CD14-positive monocyte (primary cell): ENCODE results near the gene DNAJC1. TPM values are rescaled to one million over a fixed set of nuclear protein-coding genes. Genes with fewer than 3 reads are reported as not detected.
"Not testable (repeated sequence)": the region's sequence is repeated elsewhere in the genome, so short reads cannot be mapped to it uniquely, and the experiment has no call there.

Experiments
- DNase-seq, 3 donors: peaks; one replicate each; pipeline ENCODE4 v3.0.0-alpha.2; 2011 to 2022
- H2AFZ ChIP-seq: 2 replicates; pipeline ENCODE4 v1.6.0; 2012; ENCODE audit warnings: mild to moderate bottlenecking, low read depth, low read length, inconsistent platforms; ENCODE audit not compliant: insufficient read depth, poor library complexity, severe bottlenecking
- H3K27ac ChIP-seq, 2 donors: 1 replicate in 1 of 2; 2 replicates in 1 of 2; pipeline ENCODE4 v1.5.1; 2012 to 2013; ENCODE audit warnings: low read length in 2 of 2, control low read depth in 1 of 2, inconsistent platforms in 1 of 2, low read depth in 1 of 2, mild to moderate bottlenecking in 1 of 2
- H3K27me3 ChIP-seq, 2 donors: one replicate each; pipeline versions ENCODE4 v1.6.0 to v1.6.1; 2011 to 2013; ENCODE audit warnings: low read length in 2 of 2; ENCODE audit not compliant: control insufficient read depth in 2 of 2, insufficient read depth in 2 of 2
- H3K36me3 ChIP-seq, 2 donors: replicated peaks in 1 of 2; 1 replicate in 1 of 2; 2 replicates in 1 of 2; pipeline versions ENCODE4 v1.5.1 to v1.6.1; 2012 to 2013; ENCODE audit warnings: low read length in 2 of 2, control low read depth in 1 of 2, inconsistent platforms in 1 of 2, mild to moderate bottlenecking in 1 of 2; ENCODE audit not compliant: insufficient read depth in 2 of 2, control insufficient read depth in 1 of 2
- H3K4me1 ChIP-seq, 2 donors: 1 replicate in 1 of 2; 2 replicates in 1 of 2; pipeline versions ENCODE4 v1.5.1 to v1.6.1; 2012 to 2013; ENCODE audit warnings: low read length in 2 of 2, control low read depth in 1 of 2, inconsistent platforms in 1 of 2, mild to moderate bottlenecking in 1 of 2, moderate library complexity in 1 of 2; ENCODE audit not compliant: insufficient read depth in 2 of 2, control insufficient read depth in 1 of 2
- H3K4me2 ChIP-seq: replicated peaks from 2 replicates; pipeline ENCODE3; 2012; ENCODE audit warnings: low read length, moderate library complexity, mild to moderate bottlenecking; ENCODE audit not compliant: poor library complexity, severe bottlenecking; ENCODE audit errors: extremely low read depth
- H3K4me3 ChIP-seq, 3 experiments: fragments of 200-600 bp in 1 of 3; sonication (generic) in 1 of 3; replicated peaks in 1 of 3; 1 replicate in 2 of 3; 2 replicates in 1 of 3; pipeline ENCODE4 v1.5.1; 2011 to 2013; ENCODE audit warnings: low read length in 3 of 3, mild to moderate bottlenecking in 3 of 3, control low read depth in 2 of 3, low read depth in 2 of 3, inconsistent platforms in 1 of 3, moderate library complexity in 1 of 3
- H3K79me2 ChIP-seq: 2 replicates; pipeline ENCODE4 v1.6.0; 2012; ENCODE audit warnings: mild to moderate bottlenecking, control low read depth, inconsistent platforms, low read length, moderate library complexity; ENCODE audit not compliant: insufficient read depth
- H3K9ac ChIP-seq: 2 replicates; pipeline ENCODE4 v1.6.0; 2017; ENCODE audit warnings: low read length, mild to moderate bottlenecking; ENCODE audit not compliant: insufficient read depth, poor library complexity, severe bottlenecking
- H3K9me3 ChIP-seq, 2 donors: replicated peaks in 1 of 2; 1 replicate in 1 of 2; 2 replicates in 1 of 2; pipeline versions ENCODE4 v1.5.1 to v1.6.1; 2012 to 2013; ENCODE audit warnings: low read length in 2 of 2, control low read depth in 1 of 2; ENCODE audit not compliant: control insufficient read depth in 1 of 2, insufficient read depth in 1 of 2
- H4K20me1 ChIP-seq: 2 replicates; pipeline ENCODE4 v1.6.0; 2012; ENCODE audit warnings: mild to moderate bottlenecking, low read length, control low read depth, moderate library complexity; ENCODE audit not compliant: insufficient read depth
- H3K27ac Mint-ChIP-seq, 7 donors: one replicate each; pipeline ENCODE4 v1.8.0; 2020; ENCODE audit warnings: mild to moderate bottlenecking in 7 of 7, mixed read lengths in 7 of 7, moderate library complexity in 6 of 7, inconsistent platforms in 2 of 7
- H3K27me3 Mint-ChIP-seq, 3 donors: one replicate each; pipeline ENCODE4 v1.8.0; 2021 to 2022; ENCODE audit warnings: low read depth in 3 of 3, mild to moderate bottlenecking in 3 of 3, mixed read lengths in 3 of 3, moderate library complexity in 3 of 3, inconsistent platforms in 1 of 3
- H3K36me3 Mint-ChIP-seq, 2 donors: one replicate each; pipeline ENCODE4 v1.8.0; 2020; ENCODE audit warnings: mixed read lengths in 2 of 2, inconsistent platforms in 1 of 2, mild to moderate bottlenecking in 1 of 2
- H3K4me1 Mint-ChIP-seq: one replicate; pipeline ENCODE4 v1.8.0; 2020; ENCODE audit warnings: mild to moderate bottlenecking, mixed read lengths
- H3K4me3 Mint-ChIP-seq, 2 donors: one replicate each; pipeline ENCODE4 v1.8.0; 2020; ENCODE audit warnings: mild to moderate bottlenecking in 2 of 2, mixed read lengths in 2 of 2, moderate library complexity in 1 of 2
- H3K9me3 Mint-ChIP-seq, 7 donors: one replicate each; pipeline ENCODE4 v1.8.0; 2020 to 2022; ENCODE audit warnings: mixed read lengths in 7 of 7, mild to moderate bottlenecking in 6 of 7, moderate library complexity in 6 of 7, inconsistent platforms in 2 of 7
- CTCF ChIP-seq: fragments of 200-600 bp; IDR thresholded peaks from one replicate; pipeline ENCODE4 v1.8.0; 2022; ENCODE audit warnings: antibody characterized with exemption, mild to moderate bottlenecking
- WGBS: methylation state at CpG from one replicate; pipeline ENCODE4 v1.1.5; 2013; ENCODE audit warnings: missing lambda C conversion rate; ENCODE audit not compliant: insufficient coverage; 5-methylcytosine and 5-hydroxymethylcytosine counted together
- intact Hi-C, 2 donors: fragments of 100-400 bp; cut with micrococcal nuclease; formaldehyde crosslinking; loops; one replicate each; pipeline versions ENCODE4 v1.15.0 to v1.15.1; 2023
- polyA plus RNA-seq, 3 donors: library from polyadenylated mRNA; depleted of rRNA in 1 of 3; unstranded in 2 of 3; stranded (reverse) in 1 of 3; fragments of 300-500 nt in 2 of 3; fragments of >200 nt in 1 of 3; fragmentation: Illumina TruSeq in 2 of 3; gene quantifications; 1 replicate in 2 of 3; 2 replicates in 1 of 3; pipeline ENCODE4 v1.2.3, GENCODE V29; 2012 to 2021

Gene DNAJC1
- polyA plus RNA-seq, 3 donors, result 11.4 to 12.9 (median 12.5) TPM

- intact Hi-C loops, result no loop called here
- H3K79me2 ChIP-seq, result no peaks in the 10 kb centered on the region
- no peak for TF ChIP-seq CTCF
- no peaks in the 10 kb centered on the region for H3K9me3 ChIP-seq
- H3K36me3 Mint-ChIP-seq, result peaks cover 19 to 40% of the 10 kb centered on the region in 2 donors
- H3K27ac Mint-ChIP-seq, result peak overlapping the region in 1 of 7 donors; percentile 4
- H3K4me3 Mint-ChIP-seq, result no peak overlapping the region
- H3K27me3 ChIP-seq, result no peaks in the 10 kb centered on the region
- H3K27ac ChIP-seq, result no peak overlapping the region
- H3K36me3 ChIP-seq, result peaks cover 0 to 20% of the 10 kb centered on the region in 2 donors
- H2AFZ ChIP-seq, result no peak overlapping the region
- no peak overlapping the region for H3K9ac ChIP-seq
- no peak overlapping the region for H3K4me3 ChIP-seq
- peaks cover 2% of the 10 kb centered on the region for H3K4me1 Mint-ChIP-seq
- H3K9me3 Mint-ChIP-seq, result peaks cover 13 to 29% (median 17%) of the 10 kb centered on the region in 7 donors
- no peak overlapping the region for H3K4me2 ChIP-seq
- H3K4me1 ChIP-seq, result no peaks in the 10 kb centered on the region
- peaks cover 0 to 2% (median 0%) of the 10 kb centered on the region in 3 donors for H3K27me3 Mint-ChIP-seq
- no peak for DNase-seq
- no peaks in the 10 kb centered on the region for H4K20me1 ChIP-seq
Observed at GRCh38 chr10:21885940-21886339, 117.6 kb downstream of the DNAJC1 start.

- intact Hi-C loops, result no loop called here
- Histone ChIP-seq H3K79me2 (no peaks in the 10 kb centered on the region), H3K9me3 (peaks cover 24 to 30% of the 10 kb centered on the region in 2 donors), H3K4me3 (no peak overlapping the region), H3K27ac (no peak overlapping the region), H3K4me2 (no peak overlapping the region), H4K20me1 (no peaks in the 10 kb centered on the region), H3K4me1 (no peaks in the 10 kb centered on the region), H3K27me3 (no peaks in the 10 kb centered on the region), H3K9ac (no peak overlapping the region), H2AFZ (no peak overlapping the region), H3K36me3 (peaks cover 2 to 34% of the 10 kb centered on the region in 2 donors)
- peaks cover 25 to 40% of the 10 kb centered on the region in 2 donors for H3K36me3 Mint-ChIP-seq
- peaks cover 18 to 44% (median 33%) of the 10 kb centered on the region in 7 donors for H3K9me3 Mint-ChIP-seq
- no peaks in the 10 kb centered on the region for H3K4me1 Mint-ChIP-seq
- H3K27ac Mint-ChIP-seq, result no peak overlapping the region
- no peaks in the 10 kb centered on the region for H3K27me3 Mint-ChIP-seq
- H3K4me3 Mint-ChIP-seq, result no peak overlapping the region
- no peak for TF ChIP-seq CTCF
- DNase-seq, result no peak
- WGBS, result no CpG with 5 or more reads among the region's 5 CpGs
Observed at GRCh38 chr10:21873198-21873597, 130.3 kb downstream of the DNAJC1 start.

GRCh38 chr10:21872771-21873170, 130.8 kb downstream of the DNAJC1 start:
- H3K4me1 ChIP-seq, H2AFZ ChIP-seq, H3K27me3 Mint-ChIP-seq, H3K79me2 ChIP-seq, H3K9ac ChIP-seq, H3K4me2 ChIP-seq, H3K27ac Mint-ChIP-seq, intact Hi-C loops, H3K27me3 ChIP-seq, DNase-seq, H3K27ac ChIP-seq, H3K4me3 ChIP-seq, H4K20me1 ChIP-seq, H3K4me1 Mint-ChIP-seq, H3K4me3 Mint-ChIP-seq: not testable (repeated sequence)
- peaks cover 18 to 49% (median 34%) of the 10 kb centered on the region in 7 donors for H3K9me3 Mint-ChIP-seq
- Histone ChIP-seq H3K36me3 (peaks cover 2 to 34% of the 10 kb centered on the region in 2 donors), H3K9me3 (peaks cover 24 to 32% of the 10 kb centered on the region in 2 donors)
- 100% methylated on average over 3 of the region's 11 CpGs for WGBS
- H3K36me3 Mint-ChIP-seq, result peaks cover 25 to 42% of the 10 kb centered on the region in 2 donors
